Dedifferentiated amniotic fluid mesenchymal stem cell (primary cell): ENCODE results near the gene TRMT1.

Source experiments
- DNase-seq: peaks from one replicate; pipeline ENCODE4 v3.0.0-alpha.2; 2016; ENCODE audit errors: extremely low spot score

TRMT1 gene

GRCh38 chr19:13090511-13091231 lies 25.9 kb downstream of the TRMT1 start:
- no peak for DNase-seq

GRCh38 chr19:13089857-13090507 lies 26.6 kb downstream of the TRMT1 start:
- DNase-seq, result no peak

DNA sequence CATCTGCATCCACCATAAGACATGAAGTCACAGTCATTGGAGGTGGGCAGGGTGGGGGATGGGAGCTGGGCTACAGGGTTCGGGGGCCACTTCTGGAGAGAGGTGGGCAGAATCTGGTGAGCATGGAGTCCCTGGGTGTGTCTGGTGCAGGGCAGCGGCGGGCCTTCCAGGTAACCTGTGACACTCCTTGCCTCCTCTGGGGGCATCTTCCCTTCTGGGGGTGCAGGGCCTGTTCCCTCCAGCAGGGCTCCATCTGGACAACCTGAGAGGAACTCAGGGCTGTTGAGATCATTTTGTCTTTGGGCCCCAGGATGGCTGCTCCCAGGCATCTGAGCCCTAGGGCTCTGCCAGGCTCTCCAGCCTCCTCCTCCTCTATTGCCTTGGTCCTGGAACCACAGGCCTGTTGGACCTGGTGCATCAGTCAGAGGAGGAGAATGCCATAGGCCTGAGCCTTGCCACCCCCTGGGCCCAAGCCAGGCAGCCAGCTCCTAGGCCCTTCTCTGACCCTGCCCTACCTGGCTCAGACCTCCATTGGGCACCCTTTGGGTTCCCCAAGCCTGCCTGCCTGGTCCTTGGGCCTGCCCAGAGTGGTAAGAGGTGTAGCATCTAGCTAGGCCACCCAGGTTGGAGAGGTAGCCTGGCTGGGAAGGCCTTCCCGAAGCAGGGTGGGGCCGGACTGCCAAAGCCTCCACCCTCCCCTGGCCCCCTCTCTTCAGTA lies 27.2 kb downstream of the TRMT1 start:
- DNase-seq, result no peak

- DNase-seq, result no peak
Measured at GRCh38 chr19:13087795-13088537, 28.6 kb downstream of the TRMT1 start.

DNA sequence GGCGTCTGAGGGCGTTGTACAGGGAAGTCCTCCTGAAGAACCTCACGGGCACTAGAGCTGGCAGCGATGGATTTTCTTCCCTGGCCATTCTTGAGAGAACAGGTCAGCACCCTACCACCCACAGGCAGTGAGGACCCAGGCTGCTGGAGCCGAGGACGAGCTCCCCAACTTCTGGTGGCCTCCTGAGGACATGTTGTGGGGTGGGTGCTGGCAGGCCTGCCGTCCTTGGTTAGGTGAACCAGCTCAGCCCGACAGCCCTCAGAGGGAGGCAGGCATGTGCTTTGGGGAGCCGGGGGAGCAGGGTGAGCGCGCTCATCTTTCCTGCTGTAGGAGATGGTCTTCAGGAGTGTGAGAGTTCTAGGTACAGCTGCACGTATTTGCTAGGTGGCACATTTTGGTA lies 29.2 kb downstream of the TRMT1 start:
- DNase-seq, result no peak

DNA sequence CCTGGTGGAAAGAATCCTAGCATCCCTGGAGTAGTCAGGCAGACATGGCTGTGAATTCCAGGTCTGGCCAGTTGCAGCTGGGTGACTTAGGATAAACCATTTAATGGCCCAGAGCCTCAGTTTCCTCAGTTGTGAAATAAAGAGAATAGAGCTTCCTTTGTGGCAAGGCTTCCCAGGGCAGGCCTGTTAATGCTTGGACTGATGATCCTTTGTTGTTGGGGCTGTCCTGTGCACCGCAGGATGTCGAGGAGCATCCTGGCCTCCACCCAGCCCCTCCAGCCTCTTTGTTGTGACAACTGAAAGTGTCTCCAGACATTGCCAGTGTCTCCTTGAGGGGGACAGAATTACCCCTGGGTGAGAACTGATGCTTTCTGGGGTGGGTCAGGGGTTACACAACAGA lies 30.2 kb downstream of the TRMT1 start:
- DNase-seq, result no peak

DNA sequence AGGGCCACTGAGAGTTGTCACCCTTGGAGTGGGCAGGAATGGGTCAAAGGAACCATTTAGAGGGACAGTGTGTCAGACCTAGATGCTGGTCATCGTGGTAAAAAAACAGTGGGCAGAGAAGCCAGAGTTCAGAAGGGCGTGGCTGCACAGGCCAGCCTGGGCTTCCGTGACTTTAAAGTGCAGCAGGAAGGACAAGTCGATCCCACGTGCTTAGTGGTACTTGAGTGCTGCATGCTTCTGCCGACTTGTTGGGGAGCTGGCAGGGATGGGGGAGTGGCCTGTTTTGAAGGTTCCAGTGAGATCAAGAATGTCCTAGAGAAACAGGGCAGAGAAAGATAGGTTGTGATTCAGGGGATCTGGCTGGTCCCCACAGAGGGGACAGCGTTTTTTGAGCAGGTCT lies 30.9 kb downstream of the TRMT1 start:
- DNase-seq, result no peak

GRCh38 chr19:13083627-13084026 lies 32.9 kb downstream of the TRMT1 start:
- DNase-seq, result no peak

DNA sequence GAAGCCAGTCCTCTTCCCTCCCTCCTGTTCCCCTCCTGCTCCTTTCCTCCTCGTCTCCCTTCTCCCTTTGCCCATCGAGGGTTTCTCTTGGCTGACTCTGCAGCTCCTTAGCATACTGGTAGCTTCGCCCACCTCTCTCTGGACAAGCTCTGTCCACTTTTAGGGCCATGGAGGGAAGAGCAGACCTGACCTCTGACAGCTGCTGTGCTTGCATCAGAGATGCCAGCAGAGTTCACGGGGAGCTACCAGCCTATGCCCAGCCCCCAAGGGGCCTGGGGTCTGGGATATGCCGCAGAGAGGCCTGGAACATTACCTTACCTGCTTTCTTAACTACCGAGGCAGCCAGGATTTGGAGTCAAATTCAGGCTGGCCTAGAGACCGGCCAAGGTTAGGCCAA lies 33.5 kb downstream of the TRMT1 start:
- no peak for DNase-seq

- DNase-seq, result no peak
Measured at GRCh38 chr19:13082192-13083007, 34.1 kb downstream of the TRMT1 start.

GRCh38 chr19:13079542-13079986 lies 37.0 kb downstream of the TRMT1 start:
- DNase-seq, result peak; percentile 67

DNA sequence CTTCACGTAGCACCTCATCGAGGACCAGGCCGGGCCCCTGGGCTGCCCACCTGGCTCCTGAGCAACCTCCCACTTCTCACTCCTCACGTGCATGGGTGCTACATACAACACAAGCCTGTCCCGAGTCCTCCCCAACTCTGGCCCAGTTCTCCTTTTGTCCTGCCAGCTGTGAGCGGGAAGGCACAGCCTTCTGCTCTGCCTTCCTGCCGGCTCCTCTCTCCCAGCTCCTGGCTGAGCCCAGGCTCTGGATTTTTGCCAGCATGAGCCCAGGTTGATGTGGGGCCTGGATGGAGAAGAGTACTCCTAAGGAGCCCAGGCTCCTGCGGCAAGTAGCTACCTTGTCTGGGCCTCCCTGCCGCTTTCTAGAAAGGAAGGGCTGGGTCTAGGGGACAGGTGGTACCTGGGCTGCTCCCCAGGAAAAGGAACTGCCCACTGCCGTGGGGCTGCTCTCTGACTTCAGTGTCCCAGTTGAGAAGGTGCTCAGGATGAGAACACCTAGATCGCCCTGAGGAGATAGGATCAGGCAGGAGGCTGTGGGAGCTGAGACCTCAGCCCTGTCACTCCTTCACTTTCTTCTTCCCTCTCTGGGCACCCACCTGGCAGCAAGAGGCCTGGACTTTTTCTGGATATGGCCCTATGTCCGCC lies 37.5 kb downstream of the TRMT1 start:
- DNase-seq, result no peak

DNA sequence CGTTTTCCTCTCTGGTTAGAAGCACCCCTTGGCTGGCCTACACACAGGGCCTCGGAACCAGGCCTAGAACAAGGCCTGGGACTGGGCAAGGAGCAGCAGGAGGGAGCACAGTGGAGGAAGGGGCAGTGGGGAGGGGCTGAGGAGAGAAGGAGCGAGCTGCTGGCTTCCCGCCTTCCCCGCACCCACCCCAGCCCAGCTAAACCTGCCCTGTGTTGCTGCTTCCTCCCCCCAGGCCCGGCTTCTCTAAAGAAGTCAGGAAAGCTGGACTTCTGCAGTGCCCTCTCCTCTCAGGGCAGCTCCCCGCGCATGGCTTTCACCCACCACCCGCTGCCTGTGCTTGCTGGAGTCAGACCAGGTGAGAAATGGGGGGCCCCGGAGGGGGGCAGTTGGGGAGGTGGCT lies 38.2 kb downstream of the TRMT1 start:
- DNase-seq, result no peak

DNA sequence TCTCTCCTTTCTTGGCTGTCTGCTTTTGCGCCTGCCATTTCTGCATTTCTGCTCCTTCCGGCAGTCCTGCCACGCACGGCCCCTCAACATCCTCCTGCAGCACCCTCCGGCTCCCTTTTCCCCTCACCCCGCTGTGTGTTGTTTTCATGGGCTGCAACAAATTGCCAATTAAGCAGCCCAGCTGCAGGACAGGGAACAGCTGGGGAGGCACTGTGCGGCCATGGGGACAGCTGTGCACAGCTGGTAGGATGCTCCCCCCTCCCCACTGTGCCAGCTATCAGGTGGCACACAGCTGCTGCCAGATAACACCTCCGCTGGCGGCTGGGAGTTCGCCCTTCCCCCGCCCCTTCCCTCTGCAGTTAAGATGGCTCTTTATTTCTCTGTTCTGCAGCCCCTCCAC lies 39.3 kb downstream of the TRMT1 start:
- no peak for DNase-seq

GRCh38 chr19:13076787-13077186 lies 39.8 kb downstream of the TRMT1 start:
- no peak for DNase-seq

DNA sequence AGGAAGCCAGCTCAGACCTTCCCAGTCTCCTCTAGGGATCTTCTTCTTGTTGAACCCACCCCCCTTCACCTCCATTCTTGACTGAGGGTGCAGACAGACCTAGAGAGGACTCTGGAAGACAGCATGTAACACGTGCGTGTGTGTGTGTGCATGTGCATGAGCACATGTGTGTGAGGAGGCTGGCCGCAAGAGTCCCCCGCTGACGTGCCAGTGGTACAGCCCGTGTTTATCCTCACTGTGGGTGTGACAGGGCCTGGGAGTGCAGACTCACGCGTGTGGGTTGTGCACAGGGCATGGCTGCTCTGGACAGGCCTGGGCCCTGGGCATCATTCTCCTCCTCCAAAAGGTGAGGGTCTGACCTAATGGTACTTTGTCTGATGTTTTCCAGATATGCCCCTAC lies 40.2 kb downstream of the TRMT1 start:
- DNase-seq, result no peak

- DNase-seq, result no peak
Measured at GRCh38 chr19:13074378-13074777, 42.2 kb downstream of the TRMT1 start.

DNA sequence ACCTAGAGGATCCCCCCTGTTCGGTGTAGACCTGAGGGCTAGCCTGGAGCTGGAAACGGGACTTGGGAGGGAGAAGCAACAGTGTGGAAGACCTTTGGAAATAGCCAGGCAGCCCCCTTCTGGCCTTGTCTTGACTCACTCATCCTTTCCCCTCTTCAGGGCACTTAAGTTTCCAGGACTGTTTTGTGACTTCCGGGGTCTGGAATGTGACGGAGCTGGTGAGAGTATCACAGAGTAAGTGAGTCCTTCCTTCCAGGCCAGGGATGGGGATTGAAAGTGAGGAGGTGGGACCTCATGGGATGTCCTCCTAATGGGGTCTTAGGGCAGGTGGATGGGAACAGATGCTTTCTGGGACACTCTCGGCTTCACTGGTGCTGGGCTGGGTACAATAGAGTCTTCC lies 43.3 kb downstream of the TRMT1 start:
- DNase-seq, result no peak

DNA sequence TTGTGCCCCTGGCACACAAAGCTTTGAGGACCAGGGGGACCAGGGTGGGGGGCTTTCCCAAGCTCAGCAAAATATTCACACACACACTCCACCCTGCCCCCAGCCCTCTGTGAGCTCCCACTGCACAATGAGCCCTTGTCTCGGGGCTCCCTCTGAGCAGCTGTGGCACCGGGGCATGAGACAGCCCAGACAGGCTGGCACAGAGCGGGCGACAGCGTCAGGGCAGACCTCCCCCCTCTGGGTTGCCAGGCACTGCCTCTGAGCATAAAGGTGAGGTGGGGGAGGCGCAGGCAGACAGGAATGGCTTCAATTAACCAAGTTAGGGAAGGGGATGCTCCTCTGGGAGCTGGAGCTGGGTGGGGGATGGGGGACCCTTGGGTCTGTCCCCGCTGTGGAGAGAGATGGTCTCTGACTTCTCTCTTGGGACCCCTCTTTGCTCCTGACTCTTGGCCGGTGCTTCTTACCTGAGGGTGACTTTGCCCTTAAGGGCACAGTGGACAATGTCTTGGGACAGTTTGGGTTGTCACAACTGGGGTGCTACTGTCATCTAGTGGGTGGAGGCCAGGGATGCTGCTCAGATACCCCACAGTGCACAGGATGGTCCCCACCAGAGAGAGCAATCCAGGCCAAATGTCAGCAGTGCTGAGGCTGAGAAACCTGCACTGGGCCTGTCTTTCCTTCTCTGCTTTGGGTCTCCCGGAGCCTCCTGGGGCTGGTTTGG lies 44.2 kb downstream of the TRMT1 start:
- no peak for DNase-seq
